LNCAP (cell line): ENCODE measurements around the gene PM20D2.

Source experiments
- CTCF ChIP-seq: fragments of 450-650 bp; IDR thresholded peaks from 2 replicates; pipeline ENCODE4 v1.5.1; 2017; ENCODE audit warnings: mild to moderate bottlenecking

Gene PM20D2

GRCh38 chr6:89180112-89180511 lies 34.3 kb downstream of the PM20D2 start:
- no peak for TF ChIP-seq CTCF

GRCh38 chr6:89180971-89181370 lies 35.1 kb downstream of the PM20D2 start:
- TF ChIP-seq CTCF: no peak

GRCh38 chr6:89183294-89183693 lies 37.4 kb downstream of the PM20D2 start:
- no peak for TF ChIP-seq CTCF

GRCh38 chr6:89184344-89184743 lies 38.5 kb downstream of the PM20D2 start:
- no peak for TF ChIP-seq CTCF

- no peak for TF ChIP-seq CTCF
Observed at GRCh38 chr6:89186762-89187161, 40.9 kb downstream of the PM20D2 start.

- no peak for TF ChIP-seq CTCF
Observed at GRCh38 chr6:89187504-89187903, 41.6 kb downstream of the PM20D2 start.

GRCh38 chr6:89190741-89191140 lies 44.9 kb downstream of the PM20D2 start:
- TF ChIP-seq CTCF: no peak

- no peak for TF ChIP-seq CTCF
Observed at GRCh38 chr6:89194559-89194958, 48.7 kb downstream of the PM20D2 start.
